ENCODE data around the gene FYB1. TPM values are rescaled to one million over a fixed set of nuclear protein-coding genes. Genes with fewer than 3 reads are reported as not detected.

The FYB1 gene
- total RNA-seq, 1 donor from 2014 or later, result 0.31 TPM

GRCh38 chr5:39189292-39189955 lies 29.9 kb downstream of the FYB1 start:
- Mint-ChIP-seq H3K36me3 (ENCODE audit: low read depth, unreplicated experiment) (no peaks in the 10 kb centered on the region), H3K27me3 (ENCODE audit: unreplicated experiment) (peaks cover 2% of the 10 kb centered on the region), H3K4me1 (ENCODE audit: unreplicated experiment) (peaks cover 10% of the 10 kb centered on the region), H3K27ac (ENCODE audit: unreplicated experiment) (no peak overlapping the region), H3K4me3 (ENCODE audit: unreplicated experiment) (no peak overlapping the region), H3K9me3 (ENCODE audit: unreplicated experiment) (no peaks in the 10 kb centered on the region)
- DNase-seq (ENCODE audit: low spot score), result no peak
- TF ChIP-seq, protein P1, sequence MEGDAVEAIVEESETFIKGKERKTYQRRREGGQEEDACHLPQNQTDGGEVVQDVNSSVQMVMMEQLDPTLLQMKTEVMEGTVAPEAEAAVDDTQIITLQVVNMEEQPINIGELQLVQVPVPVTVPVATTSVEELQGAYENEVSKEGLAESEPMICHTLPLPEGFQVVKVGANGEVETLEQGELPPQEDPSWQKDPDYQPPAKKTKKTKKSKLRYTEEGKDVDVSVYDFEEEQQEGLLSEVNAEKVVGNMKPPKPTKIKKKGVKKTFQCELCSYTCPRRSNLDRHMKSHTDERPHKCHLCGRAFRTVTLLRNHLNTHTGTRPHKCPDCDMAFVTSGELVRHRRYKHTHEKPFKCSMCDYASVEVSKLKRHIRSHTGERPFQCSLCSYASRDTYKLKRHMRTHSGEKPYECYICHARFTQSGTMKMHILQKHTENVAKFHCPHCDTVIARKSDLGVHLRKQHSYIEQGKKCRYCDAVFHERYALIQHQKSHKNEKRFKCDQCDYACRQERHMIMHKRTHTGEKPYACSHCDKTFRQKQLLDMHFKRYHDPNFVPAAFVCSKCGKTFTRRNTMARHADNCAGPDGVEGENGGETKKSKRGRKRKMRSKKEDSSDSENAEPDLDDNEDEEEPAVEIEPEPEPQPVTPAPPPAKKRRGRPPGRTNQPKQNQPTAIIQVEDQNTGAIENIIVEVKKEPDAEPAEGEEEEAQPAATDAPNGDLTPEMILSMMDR (IDR thresholded peaks at IDR 0.05; ENCODE audit: unreplicated experiment), result no peak

- DNase-seq (ENCODE audit: low spot score), result no peak
- TF ChIP-seq, protein P1 (IDR thresholded peaks at IDR 0.05; ENCODE audit: unreplicated experiment), result no peak
These were observed 31.3 kb downstream of the FYB1 start for GRCh38 chr5:39187831-39188731.

DNA sequence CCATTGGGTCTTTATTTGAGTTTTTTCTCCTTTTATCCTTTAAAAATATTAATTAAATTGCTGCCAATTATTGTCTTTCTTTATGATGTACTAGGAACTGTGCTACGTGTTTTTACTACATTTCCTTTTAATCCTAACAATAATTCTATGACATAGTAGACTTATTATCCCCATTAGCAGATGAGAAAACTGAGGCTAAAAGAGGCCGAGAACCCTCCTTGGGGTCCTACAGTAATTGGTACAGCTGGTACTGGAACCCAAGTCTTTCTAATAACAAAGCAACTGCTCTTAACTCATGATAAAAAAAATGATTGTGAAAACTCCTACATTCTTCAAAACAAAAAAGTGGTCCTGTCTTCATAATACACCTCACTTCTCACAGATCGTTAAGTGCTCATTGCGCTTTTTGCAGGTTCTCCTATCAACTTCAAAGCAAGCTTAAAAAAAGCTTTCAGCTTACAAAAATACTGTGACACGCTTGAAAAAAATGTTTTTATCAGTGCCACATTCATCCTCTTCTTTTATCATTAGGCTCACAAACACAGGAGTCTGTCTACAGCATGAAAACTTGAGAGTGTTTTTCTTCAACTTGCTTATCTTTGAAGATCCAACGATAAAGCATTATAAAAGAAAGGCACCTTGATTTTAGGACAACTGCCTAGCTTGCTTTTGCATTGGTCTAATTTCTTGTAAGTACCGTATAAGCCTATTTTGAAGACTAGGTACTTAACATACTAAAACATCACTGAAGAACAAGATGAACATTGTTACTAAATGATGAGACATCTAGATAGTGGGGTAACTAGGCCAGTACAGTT lies 32.4 kb downstream of the FYB1 start:
- no peaks in the 10 kb centered on the region for H3K36me3 Mint-ChIP-seq (ENCODE audit: low read depth, unreplicated experiment)
- no peaks in the 10 kb centered on the region for H3K9me3 Mint-ChIP-seq (ENCODE audit: unreplicated experiment)

More at GRCh38 chr5:39187831-39188731, 31.3 kb downstream of the FYB1 start:
- H3K36me3 Mint-ChIP-seq (ENCODE audit: low read depth, unreplicated experiment), result no peaks in the 10 kb centered on the region
- H3K4me3 Mint-ChIP-seq (ENCODE audit: unreplicated experiment), result no peak overlapping the region
- no peaks in the 10 kb centered on the region for H3K9me3 Mint-ChIP-seq (ENCODE audit: unreplicated experiment)
- H3K27me3 Mint-ChIP-seq (ENCODE audit: unreplicated experiment), result peaks cover 2% of the 10 kb centered on the region
- peaks cover 2% of the 10 kb centered on the region for H3K4me1 Mint-ChIP-seq (ENCODE audit: unreplicated experiment)
- H3K27ac Mint-ChIP-seq (ENCODE audit: unreplicated experiment), result no peak overlapping the region

GRCh38 chr5:39186289-39186688 lies 33.1 kb downstream of the FYB1 start:
- Mint-ChIP-seq H3K4me3 (ENCODE audit: unreplicated experiment) (no peak overlapping the region), H3K4me1 (ENCODE audit: unreplicated experiment) (peaks cover 2% of the 10 kb centered on the region), H3K36me3 (ENCODE audit: low read depth, unreplicated experiment) (no peaks in the 10 kb centered on the region), H3K27ac (ENCODE audit: unreplicated experiment) (no peak overlapping the region), H3K9me3 (ENCODE audit: unreplicated experiment) (no peaks in the 10 kb centered on the region), H3K27me3 (ENCODE audit: unreplicated experiment) (peaks cover 4% of the 10 kb centered on the region)
- TF ChIP-seq, protein P1 (IDR thresholded peaks at IDR 0.05; ENCODE audit: unreplicated experiment), result no peak
- DNase-seq (ENCODE audit: low spot score), result no peak

More for the DNA sequence above, 32.4 kb downstream of the FYB1 start:
- no peak overlapping the region for H3K27ac Mint-ChIP-seq (ENCODE audit: unreplicated experiment)
- peaks cover 2% of the 10 kb centered on the region for H3K27me3 Mint-ChIP-seq (ENCODE audit: unreplicated experiment)
- peaks cover 2% of the 10 kb centered on the region for H3K4me1 Mint-ChIP-seq (ENCODE audit: unreplicated experiment)
- DNase-seq (ENCODE audit: low spot score), result no peak
- TF ChIP-seq, protein P1 (IDR thresholded peaks at IDR 0.05; ENCODE audit: unreplicated experiment), result no peak
- H3K4me3 Mint-ChIP-seq (ENCODE audit: unreplicated experiment), result no peak overlapping the region
